ENCODE data around the gene ZRANB3.

DNA sequence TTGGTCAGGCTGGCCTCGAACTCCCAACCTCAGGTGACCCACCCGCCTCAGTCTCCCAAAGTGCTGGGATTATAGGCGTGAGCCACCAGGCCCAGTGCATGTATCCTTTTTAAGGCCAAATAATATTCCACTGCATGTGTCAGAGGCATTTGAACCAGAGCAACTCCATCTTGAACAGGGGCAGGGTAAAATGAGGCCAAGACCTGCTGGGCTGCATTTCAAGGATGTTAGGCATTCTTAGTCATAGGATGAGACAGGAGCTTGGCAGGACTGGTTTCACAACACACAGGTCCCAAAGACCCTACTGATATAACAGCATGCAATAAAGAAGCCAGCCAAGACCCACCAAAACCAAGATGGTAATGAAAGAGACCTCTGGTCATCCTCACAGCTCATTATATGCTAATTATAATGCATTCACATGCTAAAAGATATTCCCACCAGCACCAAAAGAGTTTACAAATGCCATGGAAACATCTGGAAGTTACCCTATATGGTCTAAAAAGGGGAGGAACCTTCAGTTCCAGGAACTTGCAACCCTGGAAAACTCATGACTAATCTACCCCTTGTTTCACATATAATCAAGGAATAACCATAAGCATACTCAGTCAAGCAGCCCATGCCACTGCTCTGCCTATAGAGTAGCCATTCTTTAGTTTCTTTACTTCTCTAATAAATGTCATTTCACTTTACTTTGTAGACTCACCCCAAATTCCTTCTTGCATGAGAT, 274.3 kb downstream of the ZRANB3 start:
- TF ChIP-seq ZNF274 (IDR thresholded peaks at IDR 0.05; ENCODE audit: insufficient read depth, insufficient read length) (no peak), RFX5 (IDR thresholded peaks at IDR 0.05; ENCODE audit: low read depth, low read length) (no peak), CHD1 (IDR thresholded peaks at IDR 0.05; ENCODE audit: low read depth, low read length) (no peak)

Measured in GM12878 (cell line).